NCI-H1930 (cell line): ENCODE data around the gene BACH2.
"Not testable (repeated sequence)": the region's sequence is repeated elsewhere in the genome, so short reads cannot be mapped to it uniquely, and the experiment has no call there.

Experiments
- DNase-seq, 2 experiments: peaks; one replicate each; lab custom pipeline; 2025; lab: John Stamatoyannopoulos, UW

The BACH2 gene

DNA sequence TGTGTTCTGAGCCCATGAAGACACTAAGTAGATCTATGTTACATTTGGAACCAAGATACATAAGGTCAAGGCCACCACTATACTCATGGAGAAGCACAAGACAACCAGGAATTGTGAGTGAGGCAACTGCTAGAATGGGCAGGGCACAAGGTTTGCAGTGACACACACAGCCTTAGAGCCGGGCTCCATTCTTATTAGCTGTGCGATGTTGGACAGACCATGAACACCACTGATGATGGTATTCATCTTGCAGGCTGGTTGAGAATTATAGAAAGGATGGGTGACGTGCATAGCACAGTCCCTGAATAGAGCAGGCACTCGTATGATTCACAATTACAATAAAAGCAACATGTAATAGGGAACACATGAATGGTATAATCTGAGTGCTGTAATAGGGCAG, 229.9 kb downstream of the BACH2 start:
- DNase-seq = no peak

DNA sequence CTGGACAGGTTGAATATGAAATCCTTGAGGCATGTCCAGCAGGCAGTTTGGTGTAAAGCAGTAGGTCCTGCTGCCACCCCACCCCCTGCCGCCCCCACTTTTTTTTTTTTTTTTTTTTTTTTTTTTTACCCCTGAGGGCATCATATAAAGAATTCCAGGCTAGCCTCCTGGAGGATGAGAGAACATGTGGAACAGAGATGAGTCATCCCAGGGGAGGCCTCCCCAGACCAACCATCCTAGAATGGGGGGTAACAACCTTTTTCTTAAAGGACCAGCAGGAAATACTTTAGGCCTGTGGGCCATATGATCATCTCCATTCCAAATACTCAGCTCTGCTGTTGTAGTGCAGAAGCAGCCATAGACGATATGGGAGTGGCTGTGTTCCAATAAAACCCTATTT, 231.5 kb downstream of the BACH2 start:
- no peak for DNase-seq

DNA sequence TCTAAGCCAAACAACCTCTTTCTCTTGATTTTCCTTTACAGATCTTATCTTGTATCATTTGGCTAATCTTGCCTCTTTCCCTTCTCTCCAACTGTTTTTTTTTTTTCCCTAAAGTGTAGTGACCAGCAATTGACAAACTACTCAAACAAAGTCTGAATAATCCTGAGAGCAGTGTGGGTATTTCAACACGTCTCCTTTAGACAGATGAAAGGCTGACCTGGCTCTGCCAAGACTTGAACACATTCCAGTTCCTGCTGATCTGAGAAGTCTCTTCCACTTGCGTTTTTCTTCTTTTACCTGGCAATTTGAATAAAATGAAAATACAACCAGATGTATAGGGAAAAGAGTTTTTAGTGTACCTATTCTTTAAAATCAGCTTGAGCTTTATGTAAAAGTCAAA, 234.0 kb downstream of the BACH2 start:
- no peak for DNase-seq

DNA sequence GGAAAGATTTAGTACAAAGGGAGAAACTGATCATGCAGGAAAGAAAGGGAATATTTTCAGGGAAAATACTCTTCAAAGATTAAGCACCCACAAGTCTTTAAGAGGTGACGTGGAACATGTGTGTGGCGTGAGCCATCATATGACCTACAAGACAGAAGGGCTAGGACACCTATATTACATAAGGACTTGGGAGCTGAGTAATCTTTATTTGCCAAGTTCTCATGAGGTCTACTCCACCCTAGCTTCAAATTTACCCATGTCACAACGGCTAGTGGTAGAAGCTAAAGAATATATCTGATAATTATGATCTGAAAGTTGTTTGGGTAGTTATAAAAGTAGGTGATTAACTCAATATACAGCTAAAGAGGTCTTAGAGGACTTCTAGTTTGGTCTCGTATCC, 234.6 kb downstream of the BACH2 start:
- no peak for DNase-seq

DNA sequence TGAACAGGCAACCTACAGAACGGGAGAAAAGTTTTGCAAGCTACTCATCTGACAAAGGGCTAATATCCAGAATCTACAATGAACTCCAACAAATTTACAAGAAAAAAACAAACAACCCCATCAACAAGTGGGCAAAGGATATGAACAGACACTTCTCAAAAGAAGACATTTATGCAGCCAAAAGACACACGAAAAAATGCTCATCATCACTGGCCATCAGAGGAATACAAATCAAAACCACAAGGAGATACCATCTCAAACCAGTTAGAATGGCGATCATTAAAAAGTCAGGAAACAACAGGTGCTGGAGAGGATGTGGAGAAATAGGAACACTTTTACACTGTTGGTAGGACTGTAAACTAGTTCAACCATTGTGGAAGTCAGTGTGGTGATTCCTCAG, 237.5 kb downstream of the BACH2 start:
- DNase-seq = not testable (repeated sequence)

DNA sequence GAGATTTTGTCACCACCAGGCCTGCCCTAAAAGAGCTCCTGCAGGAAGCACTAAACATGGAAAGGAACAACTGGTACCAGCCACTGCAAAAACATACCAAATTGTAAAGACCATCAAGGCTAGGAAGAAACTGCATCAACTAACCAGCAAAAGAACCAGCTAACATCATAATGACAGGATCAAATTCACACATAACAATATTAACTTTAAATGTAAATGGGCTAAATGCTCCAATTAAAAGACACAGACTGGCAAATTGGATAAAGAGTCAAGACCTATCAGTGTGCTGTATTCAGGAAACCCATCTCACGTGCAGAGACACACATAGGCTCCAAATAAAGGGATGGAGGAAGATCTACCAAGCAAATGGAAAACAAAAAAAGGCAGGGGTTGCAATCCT, 240.7 kb downstream of the BACH2 start:
- not testable (repeated sequence) for DNase-seq

DNA sequence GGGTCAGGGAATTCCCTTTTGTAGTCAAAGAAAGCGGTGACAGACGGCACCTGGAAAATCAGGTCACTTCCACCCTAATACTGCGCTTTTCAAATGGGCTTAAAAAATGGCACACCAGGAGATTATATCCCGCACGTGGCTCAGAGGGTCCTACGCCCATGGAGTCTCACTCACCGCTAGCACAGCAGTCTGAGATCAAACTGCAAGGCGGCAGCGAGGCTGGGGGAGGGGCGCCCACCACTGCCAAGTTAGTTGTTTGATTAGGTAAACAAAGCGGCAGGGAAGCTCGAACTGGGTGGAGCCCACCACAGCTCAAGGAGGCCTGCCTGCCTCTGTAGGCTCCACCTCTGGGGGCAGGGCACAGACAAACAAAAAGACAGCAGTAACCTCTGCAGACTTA, 242.4 kb downstream of the BACH2 start:
- not testable (repeated sequence) for DNase-seq

DNA sequence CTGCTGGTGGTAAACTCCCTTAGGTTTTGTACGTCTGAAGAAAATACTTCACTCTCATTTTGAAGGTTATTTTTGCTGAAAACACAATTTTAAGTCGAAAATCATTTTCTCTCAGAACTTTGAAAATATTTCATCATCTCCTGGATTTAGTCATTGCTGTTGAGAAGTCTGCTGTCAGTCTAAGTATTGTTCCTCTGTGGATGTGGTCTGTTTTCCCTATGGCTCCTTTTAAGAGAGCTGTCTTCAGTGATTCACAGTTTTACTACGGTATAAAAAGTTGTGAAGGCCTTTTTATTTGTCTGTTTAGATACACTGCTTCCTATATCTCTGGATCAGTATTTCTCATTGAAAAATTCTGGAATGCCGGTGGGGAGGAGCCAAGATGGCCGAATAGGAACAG, 243.0 kb downstream of the BACH2 start:
- no peak for DNase-seq

DNA sequence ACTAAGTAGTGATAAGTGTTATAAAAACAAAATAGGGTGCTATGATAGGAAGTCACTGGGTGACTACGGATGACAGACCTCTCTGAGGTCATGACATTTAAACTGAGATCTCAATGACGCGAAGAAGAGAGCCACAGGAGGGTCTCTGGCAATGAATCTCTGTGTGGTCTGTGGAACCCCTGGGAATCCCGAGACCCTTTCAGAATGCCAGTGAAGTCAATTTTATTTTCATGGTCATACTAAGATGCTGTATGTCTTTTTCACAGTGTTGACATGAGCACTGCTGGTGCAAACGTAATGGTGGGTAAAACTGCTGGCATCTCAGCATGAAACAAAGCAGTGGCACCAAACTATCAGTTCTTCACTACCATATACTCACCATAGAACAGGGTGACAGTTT, 247.3 kb downstream of the BACH2 start:
- no peak for DNase-seq

DNA sequence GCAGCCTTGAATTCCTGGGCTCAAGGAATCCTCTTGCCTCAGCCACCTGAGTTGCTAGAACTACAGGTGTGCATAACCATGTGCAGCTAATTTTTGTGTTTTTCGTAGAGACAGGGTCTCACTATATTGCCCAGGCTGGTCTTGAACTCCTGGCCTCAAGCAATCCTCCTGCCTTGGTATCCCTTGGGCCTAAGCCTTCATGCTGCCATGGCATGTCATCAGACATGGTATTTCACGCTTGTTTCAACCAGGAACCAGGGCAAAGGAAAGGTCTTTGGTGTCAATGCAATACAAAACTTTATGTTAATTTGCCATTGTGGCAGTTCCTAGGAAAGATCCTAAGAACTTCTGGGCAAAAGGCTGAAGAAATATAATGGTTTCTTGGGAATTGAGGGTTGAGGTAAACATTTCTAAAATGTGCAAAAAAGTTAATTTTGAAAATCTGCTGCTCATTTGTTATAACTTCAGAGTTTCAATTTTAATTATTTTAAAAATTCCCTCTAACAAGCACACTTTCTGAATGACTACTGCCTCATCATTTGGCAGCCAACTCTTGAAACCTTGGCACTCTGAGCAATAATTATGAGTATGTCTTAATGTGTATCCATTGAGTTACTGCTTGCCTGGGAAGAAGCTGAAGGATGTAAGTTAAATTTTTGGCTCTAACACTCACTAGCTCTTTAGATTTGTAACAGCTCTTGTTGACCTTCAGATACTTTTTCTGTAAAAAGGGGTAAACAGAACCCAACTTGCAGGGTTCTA, 248.3 kb downstream of the BACH2 start:
- DNase-seq = no peak

DNA sequence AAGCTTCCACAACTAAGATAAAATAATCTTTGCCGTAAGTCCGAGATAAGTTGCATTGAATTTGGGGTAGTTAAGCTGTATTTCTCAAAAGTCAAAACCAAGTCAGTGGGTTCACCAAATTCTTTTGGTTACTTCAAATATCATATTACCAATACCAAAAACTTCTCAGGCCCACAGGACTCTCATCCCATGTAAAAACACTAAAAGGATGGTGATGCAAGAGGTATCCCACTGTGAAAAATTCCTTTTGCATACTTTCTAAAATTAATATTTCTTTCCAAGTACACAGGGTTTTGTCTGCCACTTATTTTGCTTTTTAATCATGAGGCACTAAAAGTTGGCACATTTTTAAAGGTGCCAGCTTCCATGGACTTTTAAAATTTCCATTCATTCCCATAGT, 251.1 kb downstream of the BACH2 start:
- no peak for DNase-seq

DNA sequence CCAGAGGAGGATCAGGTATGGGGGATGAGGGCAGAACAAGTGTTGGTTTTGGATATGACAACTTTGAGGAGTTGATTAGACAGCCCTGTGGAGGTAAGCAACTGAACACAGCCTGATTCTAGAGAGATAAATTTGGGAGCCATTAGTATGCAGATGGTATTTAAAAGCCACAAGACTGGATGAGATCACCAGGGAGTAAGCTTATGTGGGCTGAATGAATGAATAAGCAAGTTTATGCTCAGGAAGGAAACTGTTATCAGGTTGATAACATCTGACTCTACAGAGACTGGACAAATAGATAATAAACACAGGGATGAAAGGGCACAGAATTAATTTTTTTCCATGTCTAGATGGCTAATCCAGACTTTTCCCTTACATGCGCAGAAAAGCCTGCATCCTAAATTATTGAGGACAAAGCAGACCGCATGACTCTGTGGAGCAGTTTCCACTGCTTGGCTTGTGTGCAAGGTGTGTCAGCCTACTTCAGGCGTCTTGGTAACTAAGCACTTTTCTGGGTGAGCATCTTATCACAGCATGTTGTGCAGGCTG, 251.7 kb downstream of the BACH2 start:
- DNase-seq = no peak

DNA sequence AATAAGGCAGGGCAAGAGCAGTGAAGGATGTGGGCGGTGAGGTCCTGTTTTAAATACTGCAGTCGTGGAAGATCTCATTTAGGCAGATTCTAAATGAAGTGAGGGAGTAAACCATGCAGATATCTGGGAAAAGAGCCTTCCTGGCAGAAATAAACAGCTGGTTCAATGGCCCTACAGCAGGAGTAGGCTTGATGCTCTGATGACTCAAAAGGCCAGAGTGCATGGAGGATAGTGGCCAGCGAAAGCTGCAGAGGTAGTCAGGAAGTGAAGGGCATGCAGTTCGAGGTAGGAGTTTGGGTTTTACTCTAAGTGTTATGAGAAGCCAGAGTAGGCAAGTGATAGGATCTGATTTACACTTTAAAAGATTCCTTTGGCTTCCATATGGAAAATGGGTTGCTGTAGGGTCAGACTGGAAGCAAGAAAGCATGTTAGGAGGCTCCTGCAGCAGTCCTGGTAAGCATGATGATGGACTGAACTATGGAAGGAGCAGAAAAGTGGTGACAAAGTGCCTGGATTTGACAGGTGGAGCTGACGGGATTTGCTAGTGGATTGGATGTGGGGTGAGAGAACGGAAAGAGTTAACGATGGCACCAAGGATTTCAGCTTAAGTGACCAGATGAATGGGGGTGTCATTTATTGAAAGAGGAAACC, 252.3 kb downstream of the BACH2 start:
- DNase-seq = no peak

DNA sequence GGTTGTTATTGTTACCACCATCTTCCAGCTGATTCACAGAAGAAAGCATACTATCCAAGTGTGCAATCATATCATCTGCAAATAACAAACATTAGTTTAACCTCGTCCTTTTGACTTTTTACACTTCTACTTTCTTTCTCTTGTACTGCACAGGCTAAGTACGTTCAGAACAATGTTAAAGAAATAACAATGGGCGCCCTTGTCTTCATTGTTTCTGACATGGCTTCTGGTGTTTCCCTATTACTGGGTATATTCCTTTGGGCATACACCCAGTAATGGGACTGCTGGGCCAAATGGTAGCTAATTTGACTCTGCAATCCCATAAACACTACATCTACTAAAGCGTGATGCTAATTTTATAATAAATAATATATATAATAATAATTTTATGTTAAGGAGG, 255.7 kb downstream of the BACH2 start:
- DNase-seq = no peak

DNA sequence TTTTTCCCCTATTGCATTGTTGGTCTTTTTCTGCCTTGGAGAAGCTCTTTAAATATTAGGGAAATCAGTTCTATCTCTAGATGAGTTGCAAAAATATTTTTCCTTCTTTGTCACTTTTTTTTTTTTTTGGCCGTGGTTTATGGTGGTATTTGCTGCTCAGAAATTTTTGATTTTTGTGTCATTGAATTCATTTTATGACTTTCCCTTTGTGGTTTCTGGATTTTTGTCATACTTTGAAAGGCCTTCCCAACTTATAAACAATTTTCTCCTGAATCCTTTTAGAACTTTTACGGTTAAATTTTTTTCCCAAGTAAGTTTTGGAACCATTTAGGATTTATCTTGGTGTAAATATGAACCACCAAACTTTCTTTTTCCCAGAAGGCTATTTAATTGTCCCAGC, 256.7 kb downstream of the BACH2 start:
- no peak for DNase-seq

DNA sequence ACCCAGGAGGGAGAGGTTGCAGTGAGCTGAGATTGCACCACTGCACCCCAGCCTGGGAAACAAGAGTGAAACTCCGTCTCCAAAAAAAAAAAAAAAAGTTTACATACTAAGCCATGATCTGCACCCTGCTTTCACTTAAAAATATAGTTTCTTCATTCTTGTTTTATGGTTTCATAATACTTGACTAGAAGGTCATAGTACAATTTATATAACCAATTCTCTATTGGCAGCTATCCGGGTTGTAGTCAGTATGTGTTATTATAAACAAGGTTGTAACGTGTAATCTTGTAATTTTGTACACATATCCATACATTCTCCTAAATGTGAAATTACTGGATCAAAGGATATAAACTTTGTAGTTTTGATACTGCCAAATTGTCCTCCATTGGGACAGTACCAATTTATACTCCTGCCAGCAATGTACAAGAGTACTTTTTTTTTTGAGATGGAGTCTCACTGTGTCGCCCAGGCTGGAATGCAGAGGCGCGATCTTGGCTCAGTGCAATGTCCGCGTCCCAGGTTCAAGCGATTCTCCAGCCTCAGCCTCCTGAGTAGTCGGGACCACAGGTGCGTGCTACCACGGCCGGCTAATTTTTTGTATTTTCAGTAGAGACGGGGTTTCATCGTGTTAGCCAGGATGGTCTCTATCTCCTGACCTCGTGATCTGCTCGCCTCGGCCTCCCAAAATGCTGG, 257.5 kb downstream of the BACH2 start:
- DNase-seq = no peak

DNA sequence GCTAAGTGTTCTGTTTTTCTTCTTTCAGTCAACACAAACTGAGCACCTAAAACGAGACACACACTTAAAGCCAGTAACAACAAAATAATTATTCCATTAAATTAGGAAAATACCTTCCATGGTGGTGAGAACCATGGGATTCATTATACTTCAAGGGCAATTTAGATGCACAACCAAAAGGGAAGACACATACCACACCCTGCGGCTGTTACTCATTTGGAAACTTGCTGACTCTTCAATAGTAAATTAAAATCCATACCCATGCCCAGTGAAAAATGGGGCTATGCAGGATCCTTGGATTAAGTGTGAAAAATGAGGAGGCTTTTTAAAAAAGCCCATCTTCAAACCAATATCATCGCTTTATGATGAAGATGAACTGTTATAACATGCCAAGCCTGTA, 259.7 kb downstream of the BACH2 start:
- no peak for DNase-seq

DNA sequence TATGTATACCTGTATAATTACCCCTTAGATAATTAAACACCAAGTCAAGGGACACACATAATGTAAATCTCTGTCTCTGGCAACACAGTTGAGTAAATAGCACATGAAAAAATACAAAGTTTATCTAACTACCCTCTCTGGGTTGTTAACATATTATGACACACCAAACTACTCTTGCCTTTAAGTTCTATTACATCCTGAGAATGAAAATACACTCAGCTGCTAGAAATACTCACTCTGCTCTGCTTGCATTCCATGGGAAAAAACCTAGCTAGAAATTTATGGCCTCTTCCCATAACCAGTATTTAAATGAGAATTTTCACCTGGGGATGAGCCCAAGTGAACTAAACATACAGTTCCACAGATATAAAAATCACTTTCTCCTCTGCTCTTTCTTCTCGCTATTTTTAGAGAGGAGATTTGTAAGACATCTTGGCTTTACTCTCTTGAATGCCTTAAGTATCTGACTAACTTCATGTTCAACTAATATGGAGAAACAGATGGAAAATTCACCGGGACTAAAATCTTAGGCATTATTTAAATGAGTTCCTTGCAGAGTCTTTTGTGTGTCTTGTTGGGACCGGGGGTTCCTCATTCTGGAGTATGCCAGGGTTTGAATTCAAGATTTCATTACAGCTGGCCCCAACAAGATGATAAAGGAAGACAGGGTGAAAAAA, 261.5 kb downstream of the BACH2 start:
- no peak for DNase-seq

DNA sequence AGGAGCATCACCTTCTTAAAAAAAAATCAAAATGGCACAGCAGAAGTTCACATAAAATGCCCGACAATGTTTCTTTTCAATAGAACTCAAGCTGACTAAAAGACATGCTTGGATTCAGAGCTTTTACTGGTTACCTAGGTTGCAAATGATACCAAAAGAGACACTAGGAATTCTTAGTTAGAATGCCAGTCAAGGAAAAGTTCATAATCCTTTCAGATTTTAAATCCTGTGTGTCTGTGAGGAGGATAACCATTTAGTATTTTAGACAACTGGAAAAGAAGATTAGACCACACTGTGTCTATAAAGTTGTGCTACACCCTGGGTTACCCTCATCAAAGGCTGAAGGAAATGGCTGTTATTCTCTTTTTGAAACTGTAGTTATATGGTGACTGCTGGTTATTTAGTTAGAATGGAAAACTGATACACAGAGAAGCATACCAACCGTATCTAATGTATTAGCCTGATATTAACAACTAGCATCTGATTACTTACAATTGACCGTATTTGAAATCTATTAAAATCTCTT, 262.8 kb downstream of the BACH2 start:
- DNase-seq = no peak

DNA sequence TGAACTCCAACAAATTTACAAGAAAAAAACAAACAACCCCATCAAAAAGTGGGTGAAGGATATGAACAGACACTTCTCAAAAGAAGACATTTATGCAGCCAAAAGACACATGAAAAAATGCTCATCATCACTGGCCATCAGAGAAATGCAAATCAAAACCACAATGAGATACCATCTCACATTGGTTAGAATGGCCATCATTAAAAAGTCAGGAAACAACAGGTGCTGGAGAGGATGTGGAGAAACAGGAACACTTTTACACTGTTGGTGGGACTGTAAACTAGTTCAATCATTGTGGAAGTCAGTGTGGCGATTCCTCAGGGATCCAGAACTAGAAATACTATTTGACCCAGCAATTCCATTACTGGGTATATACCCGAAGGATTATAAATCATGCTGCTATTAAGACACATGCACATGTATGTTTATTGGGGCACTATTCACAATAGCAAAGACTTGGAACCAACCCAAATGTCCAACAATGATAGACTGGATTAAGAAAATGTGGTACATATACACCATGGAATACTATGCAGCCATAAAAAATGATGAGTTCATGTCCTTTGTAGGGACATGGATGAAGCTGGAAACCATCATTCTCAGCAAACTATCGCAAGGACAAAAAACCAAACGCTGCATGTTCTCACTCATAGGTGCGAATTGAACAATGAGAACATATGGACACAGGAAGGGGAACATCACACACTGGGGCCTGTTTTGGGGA, 264.0 kb downstream of the BACH2 start:
- DNase-seq = not testable (repeated sequence)

DNA sequence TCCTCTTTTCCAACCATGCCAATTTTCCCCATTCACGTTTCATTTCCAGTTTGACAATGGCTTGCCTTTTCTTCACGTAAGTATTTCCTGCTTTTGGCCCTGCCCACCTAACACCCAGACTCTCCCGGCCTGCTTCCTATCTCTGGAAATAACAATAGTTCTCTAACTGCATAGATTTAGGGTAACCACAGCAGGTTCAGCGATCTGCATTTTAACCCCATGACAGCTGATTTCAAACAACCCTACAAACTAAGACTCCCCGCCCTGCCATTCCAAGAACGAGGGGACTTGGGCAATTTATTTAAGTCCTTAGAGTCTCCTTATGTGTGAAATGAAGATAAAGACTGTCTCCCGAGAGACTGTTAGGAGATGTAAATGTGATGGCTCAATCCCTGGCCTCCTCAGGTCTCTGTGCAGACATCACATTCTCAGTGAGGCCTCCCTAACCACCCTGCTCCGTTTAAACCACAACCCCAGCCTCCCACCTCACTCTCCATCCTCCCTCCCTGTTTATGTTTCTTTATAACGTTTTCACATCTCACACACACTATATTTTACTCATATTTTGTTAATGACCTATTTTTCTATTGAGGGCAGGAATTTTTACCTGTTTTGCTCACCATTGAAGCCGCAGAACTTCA, 267.5 kb downstream of the BACH2 start:
- DNase-seq = no peak
